Central memory CD4-positive, alpha-beta T cell (primary cell): ENCODE data around the gene SRSF11.

Source experiments
- DNase-seq: peaks from one replicate; pipeline ENCODE4 v3.0.0; 2022

The SRSF11 gene

DNA sequence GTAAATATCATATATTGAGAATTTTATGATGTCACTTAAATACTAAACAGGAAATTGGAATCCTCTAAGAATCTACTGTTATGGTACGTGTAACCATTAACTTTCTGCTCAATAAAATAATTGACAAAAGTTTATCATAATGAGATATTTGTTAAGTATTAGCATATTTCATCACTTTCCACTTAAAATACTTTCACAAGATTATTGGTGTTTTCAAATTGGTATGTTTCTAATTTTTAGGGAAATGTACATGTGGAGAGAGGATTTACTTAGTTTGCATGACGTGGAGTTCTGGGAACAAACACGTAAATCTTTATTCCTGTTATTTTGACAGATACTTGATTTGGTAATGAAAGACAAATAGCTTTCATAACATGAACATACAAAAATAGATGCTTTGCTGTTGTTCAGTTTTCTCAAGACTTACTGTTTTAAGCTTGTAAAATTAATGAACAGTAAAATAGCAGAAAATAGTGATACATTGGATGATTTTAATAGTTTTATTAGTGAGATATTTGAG is 1.6 kb downstream of the SRSF11 start:
- no peak for DNase-seq

DNA sequence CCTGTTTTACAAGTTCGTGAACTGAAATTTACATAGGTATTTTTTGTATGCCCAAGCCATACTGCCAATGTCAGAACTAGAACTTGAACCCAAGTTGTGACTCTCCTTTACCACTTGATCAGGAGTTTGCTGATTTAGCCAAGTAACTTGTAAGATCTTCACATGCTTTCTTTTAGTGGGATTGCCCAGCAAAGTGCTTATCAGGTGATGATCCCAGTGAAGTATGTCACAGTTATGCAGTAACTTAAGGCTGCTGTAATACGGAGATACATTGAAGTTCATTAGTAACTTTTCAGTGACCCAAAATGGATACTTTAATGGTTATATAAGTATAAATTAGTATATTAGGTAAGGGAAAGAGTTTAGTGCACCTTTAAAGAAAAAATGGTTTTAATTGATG is 3.8 kb downstream of the SRSF11 start:
- DNase-seq, result no peak

GRCh38 chr1:70227439-70227838 is 6.3 kb downstream of the SRSF11 start:
- no peak for DNase-seq

GRCh38 chr1:70228670-70229069 is 7.5 kb downstream of the SRSF11 start:
- DNase-seq, result no peak

- no peak for DNase-seq
Observed at GRCh38 chr1:70231475-70231874, 10.3 kb downstream of the SRSF11 start.

DNA sequence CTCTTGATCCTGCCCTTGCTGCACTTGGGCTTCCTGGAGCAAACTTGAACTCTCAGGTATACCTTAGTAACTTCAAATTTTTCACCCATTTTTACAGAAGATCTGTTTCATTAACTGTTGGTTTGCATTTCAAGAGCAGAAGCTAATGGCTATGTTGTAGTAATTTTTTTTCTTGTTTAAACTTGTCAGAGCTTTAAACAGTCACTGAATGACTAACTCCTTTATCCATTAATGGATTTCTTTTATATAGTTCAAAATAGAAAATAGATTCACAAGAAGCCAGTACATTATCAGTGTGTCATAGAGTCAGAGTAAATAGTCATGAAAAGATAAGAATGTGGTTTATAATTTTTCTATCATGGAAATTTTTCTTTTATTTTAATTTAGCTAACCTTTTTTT is 13.6 kb downstream of the SRSF11 start:
- DNase-seq, result no peak

DNA sequence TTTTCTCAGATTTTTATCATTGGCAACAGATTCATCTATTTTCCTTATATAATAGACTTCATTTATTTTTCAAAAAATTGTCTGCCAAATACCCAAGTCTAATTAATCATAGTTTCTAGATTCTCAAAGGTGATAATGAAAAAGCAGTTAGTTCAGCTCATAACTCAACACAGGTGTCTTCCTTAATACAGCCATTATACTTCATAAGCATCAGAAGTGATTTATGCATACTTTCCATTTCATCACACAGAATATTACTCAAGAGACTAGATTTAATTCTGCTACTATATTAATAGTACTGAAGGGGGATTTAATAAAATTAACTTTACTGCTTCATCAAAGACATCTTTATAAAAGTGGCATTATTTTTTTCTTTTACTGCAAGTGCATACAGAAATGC is 18.8 kb downstream of the SRSF11 start:
- no peak for DNase-seq

GRCh38 chr1:70247122-70247521 is 25.9 kb downstream of the SRSF11 start:
- DNase-seq, result no peak

DNA sequence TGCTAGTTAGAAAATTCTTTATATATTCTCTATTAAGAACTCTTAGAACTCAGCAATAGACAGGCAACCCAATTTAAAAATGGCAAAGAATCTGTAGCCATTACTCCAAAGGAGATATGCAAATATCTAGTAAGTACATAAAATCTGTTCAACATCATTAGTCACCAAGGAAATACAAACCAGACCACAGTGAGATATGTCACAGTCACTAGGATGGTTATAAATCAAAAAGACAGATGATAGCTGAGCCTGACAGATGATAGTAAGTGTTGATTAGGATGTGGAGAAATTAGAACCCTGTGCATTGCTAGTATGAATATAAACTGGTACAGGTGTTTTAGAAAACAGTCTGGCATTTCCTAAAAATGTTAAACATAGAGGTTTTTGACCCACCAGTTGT is 26.6 kb downstream of the SRSF11 start:
- DNase-seq, result no peak

- DNase-seq, result no peak
Observed at GRCh38 chr1:70248729-70249128, 27.5 kb downstream of the SRSF11 start.

DNA sequence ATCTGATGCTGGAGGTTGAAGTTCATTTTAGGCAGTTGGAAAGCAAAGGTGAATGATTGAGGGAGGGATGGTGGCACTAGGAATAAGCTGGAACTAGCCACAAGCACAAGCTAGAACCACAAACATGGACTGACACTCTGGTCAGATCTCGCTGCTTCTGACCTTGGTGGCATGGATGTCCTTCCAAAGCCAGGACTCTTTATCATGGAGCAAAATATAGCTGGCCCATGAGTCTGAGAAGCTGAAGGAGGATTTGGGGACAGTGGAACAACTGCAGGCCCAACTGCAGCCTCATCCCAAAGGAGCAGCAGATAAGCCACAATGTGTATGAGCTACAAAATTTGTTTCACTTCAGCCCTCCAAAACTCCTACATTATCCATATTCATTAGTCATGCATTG is 35.5 kb downstream of the SRSF11 start:
- DNase-seq, result no peak

DNA sequence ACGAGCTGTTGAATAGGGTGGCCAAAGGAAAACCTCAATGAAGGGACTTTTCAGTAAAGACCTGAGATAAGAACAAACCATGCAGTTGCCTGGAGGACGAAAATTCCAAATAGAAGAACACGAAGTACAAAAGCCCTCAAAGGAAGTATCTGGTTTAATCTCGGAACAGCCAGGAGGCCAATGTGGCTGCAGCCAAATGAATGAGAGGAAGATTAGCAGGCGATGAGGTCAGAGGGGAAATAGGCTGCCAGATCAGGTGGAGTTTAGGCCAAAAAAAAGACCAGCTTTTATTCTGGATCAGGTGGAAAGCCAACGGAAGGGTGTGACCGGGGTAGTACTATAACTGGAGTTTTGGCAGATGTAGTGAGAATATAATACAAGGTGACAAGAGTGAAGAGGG is 43.7 kb downstream of the SRSF11 start:
- no peak for DNase-seq

GRCh38 chr1:70265946-70266345 is 44.8 kb downstream of the SRSF11 start:
- DNase-seq, result no peak

DNA sequence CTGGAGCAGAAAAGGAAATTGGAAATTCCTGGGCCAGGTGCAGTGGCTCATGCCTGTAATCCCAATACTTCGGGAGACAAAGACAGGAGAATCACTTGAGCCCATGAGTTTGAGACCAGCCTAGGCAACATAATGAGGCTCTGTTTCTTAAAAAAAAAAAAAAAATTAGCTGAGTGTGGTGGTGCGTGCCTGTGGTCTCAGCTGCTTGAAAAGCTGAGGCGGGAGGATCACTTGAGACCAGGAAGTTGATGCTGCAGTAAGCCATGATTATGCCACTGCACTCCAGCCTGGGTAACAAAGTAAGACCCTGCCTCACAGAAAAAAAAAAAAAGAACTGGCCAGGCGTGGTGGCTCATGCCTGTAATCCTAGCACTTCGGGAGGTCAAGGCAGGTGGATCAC is 56.7 kb downstream of the SRSF11 start:
- DNase-seq, result no peak

DNA sequence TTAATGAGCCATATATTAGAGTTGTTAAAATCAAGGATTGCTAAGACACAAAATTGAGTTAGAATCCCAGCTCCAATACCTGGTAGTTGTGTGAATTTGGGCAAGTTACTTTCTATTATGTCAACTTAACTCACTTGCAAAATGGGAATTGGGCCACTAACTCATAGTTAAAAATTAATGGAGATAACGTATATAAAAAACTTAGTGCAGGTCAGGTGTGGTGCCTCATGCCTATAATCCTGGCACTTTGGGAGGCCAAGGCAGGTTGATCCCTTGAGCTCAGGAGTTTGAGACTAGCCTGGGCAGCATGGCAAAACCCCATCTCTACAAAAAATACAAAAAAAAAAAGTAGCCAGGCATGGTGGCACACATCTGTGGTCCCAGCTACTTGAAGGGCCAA is 57.5 kb downstream of the SRSF11 start:
- no peak for DNase-seq

DNA sequence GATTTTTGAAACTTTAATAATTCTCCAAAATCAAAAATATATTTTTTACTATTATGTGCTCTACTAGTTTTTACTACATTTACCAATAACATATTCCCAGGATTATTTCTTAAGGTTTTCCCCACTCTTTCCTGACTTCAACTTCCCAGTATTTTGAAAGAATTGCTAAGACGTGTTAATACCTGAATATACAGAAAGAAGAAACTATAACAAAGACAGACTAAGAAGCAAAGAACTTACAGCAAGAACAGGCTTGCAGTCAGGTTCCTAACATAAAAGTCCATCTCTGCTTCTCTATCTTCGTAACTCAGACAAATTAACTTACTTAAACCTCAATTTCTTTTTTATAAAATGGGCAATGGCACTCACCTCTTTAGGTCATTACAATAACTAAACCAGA is 63.2 kb downstream of the SRSF11 start:
- no peak for DNase-seq

DNA sequence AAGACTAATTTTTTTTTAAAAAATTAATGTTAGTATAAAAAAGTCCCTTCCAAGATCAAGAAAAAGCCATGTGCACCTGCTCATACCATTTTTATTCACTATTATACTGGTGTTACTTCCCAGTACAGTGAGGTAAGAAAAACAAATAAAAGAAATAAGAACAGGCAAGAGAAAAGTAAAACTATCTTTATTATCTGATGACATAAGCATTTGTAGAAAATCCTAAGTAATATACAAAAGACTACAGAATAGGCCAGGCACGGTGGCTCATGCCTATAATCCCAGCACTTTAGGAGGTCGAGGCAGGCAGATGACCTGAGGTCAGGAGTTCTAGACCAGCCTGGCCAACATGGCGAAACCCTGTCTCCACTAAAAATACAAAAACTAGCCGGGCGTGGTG is 65.3 kb downstream of the SRSF11 start:
- no peak for DNase-seq

DNA sequence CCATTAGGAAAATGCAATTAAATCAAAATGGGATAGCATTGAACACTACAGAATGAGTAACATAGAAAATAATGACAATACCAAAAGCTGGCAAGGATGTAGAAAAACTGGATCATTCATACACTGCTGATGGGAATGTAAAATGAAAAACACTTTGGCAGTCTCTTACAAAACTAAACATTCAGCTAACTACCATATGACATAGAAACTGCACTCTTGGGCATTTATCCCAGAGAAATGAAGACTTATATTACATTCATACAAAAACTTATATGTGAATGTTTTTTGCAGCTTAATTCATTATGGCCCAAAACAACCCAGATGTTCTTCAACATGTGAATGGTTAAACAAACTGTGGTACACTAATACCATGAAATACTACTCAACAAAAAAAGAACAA is 67.0 kb downstream of the SRSF11 start:
- no peak for DNase-seq

DNA sequence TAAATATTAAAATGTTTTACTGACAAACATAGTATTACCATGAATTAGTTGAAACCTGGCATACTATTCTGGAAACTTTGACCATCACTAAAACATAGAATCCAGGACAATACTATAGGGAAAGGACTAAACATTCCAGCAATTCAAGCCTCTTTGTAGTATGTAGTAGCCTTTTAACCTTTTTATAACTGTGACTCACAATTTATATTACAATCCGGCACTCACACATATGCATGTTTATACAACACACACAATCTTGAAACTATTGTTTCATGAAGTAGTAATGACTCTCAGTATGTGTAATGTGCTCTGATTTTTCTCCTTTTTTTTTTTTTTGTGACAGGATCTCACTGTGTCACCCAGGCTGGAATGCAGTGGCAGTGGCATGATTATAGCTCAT is 69.0 kb downstream of the SRSF11 start:
- DNase-seq, result no peak

DNA sequence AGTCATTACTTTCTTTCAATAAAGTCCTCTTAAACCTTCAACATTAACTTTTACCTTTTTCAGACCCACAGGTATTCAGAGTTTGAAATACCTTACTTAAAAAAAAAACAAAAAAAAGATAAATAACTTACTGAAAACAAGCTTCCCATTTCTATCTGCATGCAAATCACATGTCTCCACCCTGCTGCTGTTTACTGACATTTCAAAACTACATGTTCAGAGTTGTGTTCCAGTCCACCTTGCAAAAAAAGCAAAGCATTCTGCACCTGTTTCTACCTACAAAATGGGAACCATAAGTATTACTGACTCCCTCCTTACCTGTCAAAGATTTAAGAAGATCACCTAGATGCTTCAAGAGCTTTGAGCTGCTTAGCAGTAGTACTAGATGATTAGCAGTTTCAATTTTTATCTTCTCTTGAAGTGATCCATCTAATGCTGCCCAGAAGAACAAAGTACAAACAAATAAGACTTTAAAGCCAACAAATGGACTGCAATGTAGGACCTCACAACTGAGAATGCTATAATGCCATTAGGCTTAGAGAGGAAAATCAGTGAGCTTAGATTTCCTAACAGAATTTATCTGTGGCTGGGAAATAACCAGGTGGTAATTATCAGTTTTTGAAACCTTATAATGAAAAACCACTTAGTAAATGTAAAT is 72.1 kb downstream of the SRSF11 start:
- no peak for DNase-seq

DNA sequence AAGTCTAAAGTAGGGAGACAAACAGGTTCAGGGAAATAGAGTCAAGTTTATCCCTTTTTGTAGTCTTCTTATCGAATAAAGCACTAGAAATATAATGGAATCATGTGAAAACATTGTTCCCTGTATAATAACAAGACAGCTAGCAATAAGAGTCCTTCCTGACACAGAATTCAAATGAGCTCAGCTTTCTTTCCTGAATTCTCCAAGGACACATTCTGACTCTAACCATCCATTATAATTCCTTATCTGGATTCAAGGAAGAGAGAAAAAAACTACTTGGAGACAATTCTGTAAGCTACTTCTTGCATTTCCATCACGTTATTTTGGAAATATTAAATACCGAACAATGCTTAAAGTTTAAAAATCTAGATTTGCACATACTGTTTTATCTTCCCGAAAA is 74.6 kb downstream of the SRSF11 start:
- DNase-seq, result no peak

- no peak for DNase-seq
Observed at GRCh38 chr1:70299472-70299871, 78.3 kb downstream of the SRSF11 start.
